Endothelial cell of umbilical vein (primary cell): ENCODE measurements around the gene TLN1. TPM values are rescaled to one million over a fixed set of nuclear protein-coding genes. Genes with fewer than 3 reads are reported as not detected.

Experiments used
- BruUV-seq: library from RNA; stranded (reverse); fragments of 400-500 nt; replicated peaks from 2 replicates; lab custom pipeline; 2021; lab: Mats Ljungman, UMichigan
- CTCF ChIA-PET: fragments of 300-600, 350-600 bp; sonication (Branson Sonifier 250); formaldehyde crosslinking; loops from one replicate; lab custom pipeline; 2021; ENCODE audit warnings: antibody characterized with exemption, inconsistent platforms; lab: Charles Lee
- POLR2A ChIA-PET: fragments of 300-600, 350-600 bp; sonication (Branson Sonifier 250); formaldehyde crosslinking; loops from one replicate; lab custom pipeline; 2021; ENCODE audit warnings: antibody characterized with exemption, inconsistent platforms; lab: Charles Lee
- DNase-seq: peaks from one replicate; pipeline ENCODE4 v3.0.0-alpha.2; 2011; ENCODE audit warnings: low read depth, low spot score
- FAIRE-seq: peaks from 2 replicates; lab custom pipeline; 2011; peaks lifted over from hg19 to GRCh38; lab: Jason Lieb, UNC
- H2AFZ ChIP-seq: 2 replicates; pipeline ENCODE4 v1.6.0; 2012; ENCODE audit warnings: low read depth, low read length, control low read depth, inconsistent platforms
- H3K27ac ChIP-seq: 2 replicates; pipeline ENCODE4 v1.5.1; 2011; ENCODE audit warnings: low read depth, mild to moderate bottlenecking, control low read depth, low read length, moderate library complexity; ENCODE audit not compliant: insufficient read depth
- H3K27me3 ChIP-seq, 2 experiments: 2 replicates each; pipeline versions ENCODE4 v1.6.0 to v1.6.1; 2011; ENCODE audit warnings: low read length in 2 of 2, mixed read lengths in 1 of 2; ENCODE audit not compliant: control insufficient read depth in 2 of 2, insufficient read depth in 2 of 2
- H3K36me3 ChIP-seq, 2 experiments: 2 replicates in 1 of 2; 3 replicates in 1 of 2; pipeline ENCODE4 v1.5.1; 2011; ENCODE audit warnings: low read length in 2 of 2, mild to moderate bottlenecking in 1 of 2, moderate library complexity in 1 of 2; ENCODE audit not compliant: control insufficient read depth in 2 of 2, insufficient read depth in 2 of 2; ENCODE audit errors: extremely low read depth in 1 of 2
- H3K4me1 ChIP-seq: 3 replicates; pipeline ENCODE4 v1.5.1; 2011; ENCODE audit warnings: mild to moderate bottlenecking, low read length; ENCODE audit not compliant: control insufficient read depth, insufficient read depth; ENCODE audit errors: extremely low read depth
- H3K4me2 ChIP-seq: 2 replicates; pipeline ENCODE4 v1.6.1; 2011; ENCODE audit warnings: low read length, control low read depth, mixed read lengths; ENCODE audit not compliant: insufficient read depth
- H3K4me3 ChIP-seq, 3 experiments: fragments of 200-600 bp in 1 of 3; sonication (generic), shearing (Covaris generic) in 1 of 3; replicated peaks in 1 of 3; 2 replicates each; pipeline ENCODE4 v1.5.1; 2011 to 2016; ENCODE audit warnings: control low read depth in 3 of 3, low read length in 3 of 3, mild to moderate bottlenecking in 2 of 3, inconsistent platforms in 1 of 3, low read depth in 1 of 3, moderate library complexity in 1 of 3; ENCODE audit not compliant: insufficient read depth in 1 of 3
- H3K79me2 ChIP-seq: 2 replicates; pipeline ENCODE4 v1.6.0; 2012; ENCODE audit warnings: low read length, inconsistent platforms; ENCODE audit not compliant: control insufficient read depth, insufficient read depth
- H3K9ac ChIP-seq: replicated peaks from 2 replicates; pipeline ENCODE3; 2011; ENCODE audit warnings: low read length, control low read depth; ENCODE audit not compliant: insufficient read depth; ENCODE audit errors: extremely low read depth
- H3K9me1 ChIP-seq: replicated peaks from 3 replicates; pipeline ENCODE4 v1.6.0; 2011; ENCODE audit warnings: mild to moderate bottlenecking, low read length; ENCODE audit not compliant: control insufficient read depth, insufficient read depth; ENCODE audit errors: extremely low read depth
- H3K9me3 ChIP-seq: replicated peaks from 2 replicates; pipeline ENCODE4 v1.5.1; 2012; ENCODE audit warnings: low read length, inconsistent platforms; ENCODE audit not compliant: control insufficient read depth, insufficient read depth
- H4K20me1 ChIP-seq: replicated peaks from 2 replicates; pipeline ENCODE3; 2011; ENCODE audit warnings: mild to moderate bottlenecking, low read length; ENCODE audit not compliant: control insufficient read depth, insufficient read depth; ENCODE audit errors: extremely low read depth
- EZH2 ChIP-seq: IDR thresholded peaks from 2 replicates; pipeline ENCODE4 v1.6.1; 2012; ENCODE audit warnings: borderline replicate concordance, low read depth, mild to moderate bottlenecking, moderate library complexity, low read length, inconsistent platforms; ENCODE audit not compliant: severe bottlenecking
- FOS ChIP-seq: IDR thresholded peaks from 2 replicates; pipeline ENCODE4 v1.6.1; 2011; ENCODE audit warnings: mild to moderate bottlenecking, low read length, moderate library complexity, borderline replicate concordance; ENCODE audit not compliant: insufficient read depth
- GATA2 ChIP-seq: IDR thresholded peaks from 2 replicates; pipeline ENCODE4 v1.7.0; 2011; ENCODE audit warnings: low read depth, mild to moderate bottlenecking, moderate library complexity, mixed read lengths, low read length; ENCODE audit not compliant: insufficient read length, insufficient read depth
- JUN ChIP-seq: IDR thresholded peaks from 2 replicates; pipeline ENCODE4 v1.6.1; 2011; ENCODE audit warnings: borderline replicate concordance, low read depth; ENCODE audit not compliant: insufficient read length, insufficient read depth
- MAX ChIP-seq: IDR thresholded peaks from 2 replicates; pipeline ENCODE4 v1.6.1; 2011; ENCODE audit not compliant: insufficient read depth, insufficient read length
- MYC ChIP-seq: IDR thresholded peaks from one replicate; pipeline ENCODE4 v1.6.1; 2011; ENCODE audit warnings: mild to moderate bottlenecking, low read depth, low read length
- POLR2A ChIP-seq: IDR thresholded peaks from 2 replicates; pipeline ENCODE4 v1.6.1; 2012; ENCODE audit warnings: low read depth, mild to moderate bottlenecking, control low read depth, low read length
- POLR2AphosphoS5 ChIP-seq: IDR thresholded peaks from 2 replicates; pipeline ENCODE4 v1.6.1; 2012; ENCODE audit warnings: low read depth, mild to moderate bottlenecking, control low read depth, low read length, moderate library complexity; ENCODE audit not compliant: insufficient read depth
- dilution Hi-C: fragments of 300-500 bp; cut with MboI; formaldehyde crosslinking; loops from one replicate; pipeline ENCODE4 v1.15.0; 2019; ENCODE audit warnings: low sequenced_read_pairs; ENCODE audit not compliant: extremely low pct_ligation_motif_present
- intact Hi-C: fragments of 100-400 bp; cut with micrococcal nuclease; formaldehyde crosslinking; loops from one replicate; pipeline ENCODE4 v1.10.0; 2022
- polyA plus RNA-seq, 4 experiments: library from polyadenylated mRNA; depleted of rRNA in 3 of 4; stranded (reverse) in 3 of 4; unstranded in 1 of 4; fragments of >200 nt; gene quantifications; 2 replicates each; pipeline versions ENCODE4 v1.2.1 to v1.2.3, GENCODE V29; 2011 to 2012; ENCODE audit warnings: missing spikeins in 1 of 4
- total RNA-seq: library from RNA; stranded (reverse); gene quantifications from 2 replicates; pipeline ENCODE4 v1.2.3, GENCODE V29; 2021
- TF ChIP-seq, protein P1 (sequence below), 2 donors: IDR thresholded peaks; 1 replicate in 1 of 2; 2 replicates in 1 of 2; pipeline ENCODE4 v1.5.1; 2011; ENCODE audit warnings: low read length in 2 of 2, mild to moderate bottlenecking in 2 of 2, moderate library complexity in 2 of 2, control low read depth in 1 of 2, inconsistent platforms in 1 of 2, low read depth in 1 of 2; ENCODE audit not compliant: insufficient read depth in 1 of 2; ENCODE audit errors: extremely low read depth in 1 of 2

Gene TLN1
- total and polyA plus RNA-seq, 2 donors (not counting 3 experiments of a cell fraction or from before 2014, with no cell fraction given): 120 to 450 TPM

GRCh38 chr9:35781066-35781465 is 49.1 kb upstream of the TLN1 start:
- Histone ChIP-seq H3K27me3 (no peaks in the 10 kb centered on the region), H3K9ac (no peak overlapping the region), H3K4me1 (peaks cover 1% of the 10 kb centered on the region), H4K20me1 (no peaks in the 10 kb centered on the region), H3K4me2 (no peak overlapping the region), H3K4me3 (no peak overlapping the region), H3K27ac (no peak overlapping the region), H3K9me3 (no peaks in the 10 kb centered on the region), H3K36me3 (no peaks in the 10 kb centered on the region), H2AFZ (no peak overlapping the region), H3K79me2 (no peaks in the 10 kb centered on the region), H3K9me1 (no peaks in the 10 kb centered on the region)
- POLR2A ChIA-PET: no interaction called here
- intact Hi-C loops: no loop called here
- dilution Hi-C loops: no loop called here
- no peak for FAIRE-seq
- DNase-seq: no peak
- TF ChIP-seq, protein P1, sequence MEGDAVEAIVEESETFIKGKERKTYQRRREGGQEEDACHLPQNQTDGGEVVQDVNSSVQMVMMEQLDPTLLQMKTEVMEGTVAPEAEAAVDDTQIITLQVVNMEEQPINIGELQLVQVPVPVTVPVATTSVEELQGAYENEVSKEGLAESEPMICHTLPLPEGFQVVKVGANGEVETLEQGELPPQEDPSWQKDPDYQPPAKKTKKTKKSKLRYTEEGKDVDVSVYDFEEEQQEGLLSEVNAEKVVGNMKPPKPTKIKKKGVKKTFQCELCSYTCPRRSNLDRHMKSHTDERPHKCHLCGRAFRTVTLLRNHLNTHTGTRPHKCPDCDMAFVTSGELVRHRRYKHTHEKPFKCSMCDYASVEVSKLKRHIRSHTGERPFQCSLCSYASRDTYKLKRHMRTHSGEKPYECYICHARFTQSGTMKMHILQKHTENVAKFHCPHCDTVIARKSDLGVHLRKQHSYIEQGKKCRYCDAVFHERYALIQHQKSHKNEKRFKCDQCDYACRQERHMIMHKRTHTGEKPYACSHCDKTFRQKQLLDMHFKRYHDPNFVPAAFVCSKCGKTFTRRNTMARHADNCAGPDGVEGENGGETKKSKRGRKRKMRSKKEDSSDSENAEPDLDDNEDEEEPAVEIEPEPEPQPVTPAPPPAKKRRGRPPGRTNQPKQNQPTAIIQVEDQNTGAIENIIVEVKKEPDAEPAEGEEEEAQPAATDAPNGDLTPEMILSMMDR (IDR thresholded peaks at IDR 0.05; ENCODE audit: extremely low read depth in 1 of 2, insufficient read depth in 1 of 2, low read depth in 1 of 2, low read length in 2 of 2): no peak
- TF ChIP-seq POLR2A (no peak), MYC (no peak), EZH2 (no peak), FOS (no peak), POLR2AphosphoS5 (no peak), JUN (no peak), GATA2 (no peak), MAX (no peak)
- CTCF ChIA-PET: interaction anchor here (2.3 kb wide), 1 partner anchor 9 kb away, joined by 11 read pairs; no protein-coding TSS in a partner anchor
- no TSS peak for BruUV-seq
